ENCODE data around the gene ISM1. TPM values are rescaled to one million over a fixed set of nuclear protein-coding genes. Genes with fewer than 3 reads are reported as not detected.

Gene ISM1
- polyA plus RNA-seq, 3 donors: not detected

GRCh38 chr20:13280609-13281324, 59.7 kb downstream of the ISM1 start:
- Histone ChIP-seq H3K27ac (ENCODE audit: low read depth in 1 of 2, low read length in 2 of 2) (no peak overlapping the region), H2AFZ (ENCODE audit: insufficient read depth, low read depth, low read length, poor library complexity, severe bottlenecking) (no peak overlapping the region), H3K4me2 (replicated peaks; ENCODE audit: extremely low read depth, low read length, poor library complexity, severe bottlenecking) (no peak overlapping the region), H3K4me1 (ENCODE audit: control insufficient read depth in 1 of 2, insufficient read depth in 2 of 2, low read length in 2 of 2) (no peaks in the 10 kb centered on the region), H4K20me1 (ENCODE audit: insufficient read depth, low read length) (no peaks in the 10 kb centered on the region), H3K4me3 (replicated peaks in 1 of 3; ENCODE audit: low read depth in 2 of 3, low read length in 3 of 3) (no peak overlapping the region), H3K36me3 (replicated peaks in 1 of 2; ENCODE audit: control insufficient read depth in 1 of 2, insufficient read depth in 2 of 2, low read length in 2 of 2) (no peaks in the 10 kb centered on the region), H3K9me3 (replicated peaks in 1 of 2; ENCODE audit: control insufficient read depth in 1 of 2, insufficient read depth in 1 of 2, low read length in 2 of 2) (peaks cover 4 to 9% of the 10 kb centered on the region in 2 donors), H3K79me2 (ENCODE audit: insufficient read depth, low read length) (no peaks in the 10 kb centered on the region), H3K27me3 (ENCODE audit: control insufficient read depth in 2 of 2, insufficient read depth in 2 of 2, low read length in 2 of 2) (no peaks in the 10 kb centered on the region), H3K9ac (ENCODE audit: insufficient read depth, low read length, poor library complexity, severe bottlenecking) (no peak overlapping the region)
- no peak overlapping the region for H3K27ac Mint-ChIP-seq
- no peak overlapping the region for H3K4me3 Mint-ChIP-seq
- peaks cover 1 to 3% (median 2%) of the 10 kb centered on the region in 3 donors for H3K27me3 Mint-ChIP-seq (ENCODE audit: low read depth in 3 of 3)
- DNase-seq: no peak
- intact Hi-C loops (cut with micrococcal nuclease): no loop called here
- H3K9me3 Mint-ChIP-seq: peaks cover 0 to 12% (median 7%) of the 10 kb centered on the region in 7 donors
- TF ChIP-seq CTCF (IDR thresholded peaks at IDR 0.05): no peak
- WGBS (ENCODE audit: insufficient coverage): 100% methylated on average over 1 of the region's 2 CpGs
- H3K4me1 Mint-ChIP-seq: no peaks in the 10 kb centered on the region
- H3K36me3 Mint-ChIP-seq: no peaks in the 10 kb centered on the region

GRCh38 chr20:13283869-13284829, 63.1 kb downstream of the ISM1 start:
- Histone ChIP-seq H3K27me3 (ENCODE audit: control insufficient read depth in 2 of 2, insufficient read depth in 2 of 2, low read length in 2 of 2) (no peaks in the 10 kb centered on the region), H3K9ac (ENCODE audit: insufficient read depth, low read length, poor library complexity, severe bottlenecking) (no peak overlapping the region), H3K4me2 (replicated peaks; ENCODE audit: extremely low read depth, low read length, poor library complexity, severe bottlenecking) (no peak overlapping the region), H3K4me3 (replicated peaks in 1 of 3; ENCODE audit: low read depth in 2 of 3, low read length in 3 of 3) (no peak overlapping the region), H3K36me3 (replicated peaks in 1 of 2; ENCODE audit: control insufficient read depth in 1 of 2, insufficient read depth in 2 of 2, low read length in 2 of 2) (no peaks in the 10 kb centered on the region), H3K9me3 (replicated peaks in 1 of 2; ENCODE audit: control insufficient read depth in 1 of 2, insufficient read depth in 1 of 2, low read length in 2 of 2) (peaks cover 4 to 9% of the 10 kb centered on the region in 2 donors), H3K27ac (ENCODE audit: low read depth in 1 of 2, low read length in 2 of 2) (no peak overlapping the region), H2AFZ (ENCODE audit: insufficient read depth, low read depth, low read length, poor library complexity, severe bottlenecking) (no peak overlapping the region), H3K79me2 (ENCODE audit: insufficient read depth, low read length) (no peaks in the 10 kb centered on the region), H4K20me1 (ENCODE audit: insufficient read depth, low read length) (no peaks in the 10 kb centered on the region), H3K4me1 (ENCODE audit: control insufficient read depth in 1 of 2, insufficient read depth in 2 of 2, low read length in 2 of 2) (no peaks in the 10 kb centered on the region)
- no peak for DNase-seq
- Mint-ChIP-seq H3K4me3 (no peak overlapping the region), H3K36me3 (no peaks in the 10 kb centered on the region), H3K27me3 (ENCODE audit: low read depth in 3 of 3) (peaks cover 0 to 1% (median 1%) of the 10 kb centered on the region in 3 donors), H3K4me1 (no peaks in the 10 kb centered on the region), H3K9me3 (peaks cover 0 to 9% (median 5%) of the 10 kb centered on the region in 7 donors), H3K27ac (no peak overlapping the region)
- intact Hi-C loops (cut with micrococcal nuclease): no loop called here
- TF ChIP-seq CTCF (IDR thresholded peaks at IDR 0.05): no peak
- WGBS (ENCODE audit: insufficient coverage): 84% methylated on average over 6 of the region's 14 CpGs
